SK-N-SH (cell line): ENCODE results near the gene KRT37.

Experiments
- CTCF ChIP-seq: fragments of 200-600 bp; sonication (generic); IDR thresholded peaks from 2 replicates; pipeline ENCODE4 v1.6.1; 2017; ENCODE audit warnings: antibody characterized with exemption, mild to moderate bottlenecking, moderate library complexity
- POLR2AphosphoS5 ChIP-seq: IDR thresholded peaks from 2 replicates; pipeline ENCODE4 v1.6.1; 2012; ENCODE audit warnings: low read depth, low read length
- TAF1 ChIP-seq: IDR thresholded peaks from 2 replicates; pipeline ENCODE4 v1.6.1; 2012; ENCODE audit warnings: low read depth, mild to moderate bottlenecking, low read length, moderate library complexity, borderline replicate concordance
- YY1 ChIP-seq: IDR thresholded peaks from 2 replicates; pipeline ENCODE4 v1.4.0; 2012; ENCODE audit warnings: low read depth, mild to moderate bottlenecking

GRCh38 chr17:41434415-41434814 lies 10.0 kb upstream of the KRT37 start:
- TF ChIP-seq POLR2AphosphoS5 = no peak
- TF ChIP-seq YY1 = no peak
- TF ChIP-seq TAF1 = no peak
- no peak for TF ChIP-seq CTCF
